ENCODE data around the gene ALOX5AP. TPM values are rescaled to one million over a fixed set of nuclear protein-coding genes. Genes with fewer than 3 reads are reported as not detected.

Gene ALOX5AP
- total RNA-seq, result 65.8 and 72.2 TPM in 2 replicates

DNA sequence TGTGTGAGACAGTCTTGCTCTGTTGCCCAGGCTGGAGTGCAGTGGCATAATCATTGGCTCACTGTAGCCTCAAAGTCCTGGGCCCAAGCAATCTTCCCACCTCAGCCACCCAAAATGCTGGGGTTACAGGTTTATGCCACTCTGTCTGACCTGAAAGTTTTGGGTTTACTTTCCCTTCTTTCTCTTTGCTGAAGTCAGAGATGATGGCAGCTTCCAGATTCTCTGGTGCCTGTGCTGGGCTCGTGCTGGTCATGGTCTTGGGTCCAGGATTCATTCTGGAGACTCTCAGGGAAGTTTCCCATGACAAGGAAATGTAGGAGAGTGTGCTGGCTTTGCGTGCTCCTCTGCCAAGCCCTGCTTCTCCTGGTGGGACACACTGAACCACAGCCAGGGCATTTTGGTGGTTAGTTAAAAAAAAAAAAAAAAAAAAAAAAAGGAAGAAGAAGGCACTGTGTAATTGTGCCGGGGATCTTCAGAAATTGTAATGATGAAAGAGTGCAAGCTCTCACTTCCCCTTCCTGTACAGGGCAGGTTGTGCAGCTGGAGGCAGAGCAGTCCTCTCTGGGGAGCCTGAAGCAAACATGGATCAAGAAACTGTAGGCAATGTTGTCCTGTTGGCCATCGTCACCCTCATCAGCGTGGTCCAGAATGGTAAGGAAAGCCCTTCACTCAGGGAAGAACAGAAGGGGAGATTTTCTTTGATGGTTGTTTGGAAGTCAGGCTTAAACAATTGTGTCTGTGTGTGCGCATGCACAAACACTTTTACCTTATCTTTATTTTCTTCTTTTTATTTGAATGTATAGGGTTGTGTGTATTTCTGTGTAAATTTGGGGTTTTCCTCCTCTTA is at the start of gene ALOX5AP:
Gene ALOX5AP (plus strand): TSS at position 519 of the 847 bp plus-strand sequence. CDS start 63 bp downstream, at position 582.
- Mint-ChIP-seq H3K9me3 (no peaks in the 10 kb centered on the region), H3K4me1 (ENCODE audit: low read depth) (peaks cover 70% of the 10 kb centered on the region), H3K27me3 (ENCODE audit: insufficient read depth) (peaks cover 7% of the 10 kb centered on the region), H3K27ac (peak within 1 kb of the TSS; percentile 96), H3K4me3 (peak within 1 kb of the TSS; percentile 98), H3K36me3 (ENCODE audit: low read depth) (peaks cover 6% of the 10 kb centered on the region)
- DNase-seq (ENCODE audit: low spot score), result no peak
- intact Hi-C loops (cut with micrococcal nuclease), result loop anchor here (1.0 to 5.0 kb wide), 3 partner anchors 9 to 132 kb away; no protein-coding TSS in a partner anchor

DNA sequence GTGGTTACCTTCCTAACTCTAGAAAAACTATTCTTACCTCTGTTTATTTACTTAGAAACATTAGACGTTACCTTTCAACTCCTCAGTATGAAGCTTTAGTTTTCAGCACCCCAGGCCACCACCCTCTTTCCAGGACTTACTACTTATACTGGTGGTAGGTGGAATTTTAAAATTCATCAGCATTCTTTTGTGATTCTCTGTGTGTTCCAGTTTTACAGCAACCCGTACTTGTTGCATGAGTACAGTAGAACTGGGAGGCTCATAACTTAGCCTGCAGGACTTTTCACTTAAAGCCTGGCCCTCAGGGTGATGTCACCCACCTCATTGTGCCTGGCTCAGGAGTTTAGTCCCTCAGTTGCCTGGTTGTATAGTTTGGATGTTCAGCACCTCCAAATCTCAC is 49.4 kb upstream of the ALOX5AP start:
- no peak for DNase-seq (ENCODE audit: low spot score)
- H3K27ac Mint-ChIP-seq, result no peak overlapping the region
- peaks cover 4% of the 10 kb centered on the region for H3K9me3 Mint-ChIP-seq
- intact Hi-C loops (cut with micrococcal nuclease), result no loop called here
- no peaks in the 10 kb centered on the region for H3K36me3 Mint-ChIP-seq (ENCODE audit: low read depth)
- H3K4me1 Mint-ChIP-seq (ENCODE audit: low read depth), result peaks cover 16% of the 10 kb centered on the region
- H3K4me3 Mint-ChIP-seq, result no peak overlapping the region
- H3K27me3 Mint-ChIP-seq (ENCODE audit: insufficient read depth), result peaks cover 10% of the 10 kb centered on the region

DNA sequence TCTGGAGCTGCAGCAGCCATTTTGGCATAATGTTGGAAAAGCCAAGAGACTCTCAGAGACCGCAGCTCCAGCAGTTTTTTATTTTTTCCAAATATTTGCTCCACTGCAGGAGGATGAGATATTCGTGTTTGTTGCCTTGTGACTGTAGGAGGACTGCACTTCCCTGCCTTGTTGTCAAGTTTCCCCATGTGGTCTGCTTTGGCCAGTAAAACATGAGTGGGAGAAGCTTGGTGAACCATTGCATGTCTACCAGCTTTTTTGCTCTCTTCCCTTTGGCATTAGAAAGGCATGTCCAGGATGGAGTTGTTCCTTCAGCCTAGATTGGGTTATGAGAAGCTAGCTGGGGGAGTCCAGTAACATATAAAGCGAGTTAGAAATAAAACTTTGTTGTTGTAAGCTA is 47.7 kb upstream of the ALOX5AP start:
- no peak for DNase-seq (ENCODE audit: low spot score)
- intact Hi-C loops (cut with micrococcal nuclease), result no loop called here
- no peak overlapping the region for H3K27ac Mint-ChIP-seq
- peaks cover 7% of the 10 kb centered on the region for H3K4me1 Mint-ChIP-seq (ENCODE audit: low read depth)
- H3K36me3 Mint-ChIP-seq (ENCODE audit: low read depth), result no peaks in the 10 kb centered on the region
- H3K4me3 Mint-ChIP-seq, result no peak overlapping the region
- H3K27me3 Mint-ChIP-seq (ENCODE audit: insufficient read depth), result peaks cover 10% of the 10 kb centered on the region
- peaks cover 4% of the 10 kb centered on the region for H3K9me3 Mint-ChIP-seq

DNA sequence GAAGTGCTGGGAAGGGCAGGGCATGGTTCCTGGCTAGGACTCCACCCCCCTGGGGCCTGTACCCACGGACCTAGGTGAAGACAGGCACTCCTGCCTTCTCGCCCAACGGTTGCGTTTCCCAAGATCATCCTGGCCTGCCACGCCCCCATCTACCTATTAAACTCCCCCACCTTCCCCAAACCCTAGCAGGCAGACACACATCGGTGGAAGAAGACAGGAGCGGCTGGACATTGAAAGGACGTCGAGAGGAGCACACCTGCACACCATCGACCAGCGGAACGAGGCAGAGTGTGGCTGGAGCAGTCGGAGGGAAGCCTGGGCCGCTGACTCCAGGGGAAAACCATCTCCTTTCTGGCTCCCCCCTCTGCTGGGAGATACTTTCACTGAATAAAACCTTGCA is 45.6 kb upstream of the ALOX5AP start:
- peaks cover 4% of the 10 kb centered on the region for H3K9me3 Mint-ChIP-seq
- H3K27me3 Mint-ChIP-seq (ENCODE audit: insufficient read depth), result peaks cover 18% of the 10 kb centered on the region
- no peak for DNase-seq (ENCODE audit: low spot score)
- intact Hi-C loops (cut with micrococcal nuclease), result no loop called here
- peaks cover 7% of the 10 kb centered on the region for H3K4me1 Mint-ChIP-seq (ENCODE audit: low read depth)
- no peaks in the 10 kb centered on the region for H3K36me3 Mint-ChIP-seq (ENCODE audit: low read depth)
- H3K27ac Mint-ChIP-seq, result no peak overlapping the region
- no peak overlapping the region for H3K4me3 Mint-ChIP-seq

DNA sequence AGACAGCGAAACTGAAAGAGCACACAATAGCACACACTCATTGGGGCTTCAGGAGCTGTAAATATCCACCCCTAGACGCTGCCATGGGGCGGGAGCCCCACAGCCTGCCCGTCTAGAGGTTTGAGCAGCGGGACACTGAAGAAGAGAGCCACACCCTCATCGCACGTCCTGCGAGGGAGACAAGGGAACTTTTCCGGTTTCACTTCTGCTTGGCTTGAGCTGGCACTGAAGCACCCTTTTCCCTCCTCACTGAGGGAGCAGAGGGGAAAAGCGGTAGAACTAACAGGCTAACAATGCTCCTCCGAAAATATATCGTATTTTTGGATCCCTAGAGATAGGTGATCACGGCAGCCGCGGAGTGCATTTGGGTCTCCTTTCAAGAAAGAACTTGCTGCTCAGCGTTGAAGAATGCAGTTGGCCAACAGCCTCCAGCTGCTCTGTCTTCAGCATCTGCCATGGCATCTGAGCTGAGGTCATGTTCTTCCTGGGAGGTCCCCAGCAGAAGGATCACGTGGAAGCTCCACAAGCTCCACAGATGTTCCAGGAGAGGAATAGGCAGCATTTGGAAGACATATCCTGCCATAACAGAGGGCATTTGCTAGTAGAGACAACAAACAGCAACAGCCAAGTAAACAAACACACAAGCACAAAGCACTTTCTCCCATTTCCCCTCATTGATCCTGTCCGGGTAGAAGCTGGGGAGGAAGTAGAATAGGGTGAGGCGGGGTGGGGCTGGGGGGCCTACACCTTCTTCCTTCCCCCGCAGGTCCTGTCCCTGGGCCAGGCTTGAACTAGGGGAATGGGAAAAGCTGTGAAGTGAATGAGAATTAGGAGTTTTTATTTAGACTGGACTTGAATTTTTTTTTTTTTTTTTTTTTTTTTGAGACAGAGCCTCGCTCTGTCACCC is 44.8 kb upstream of the ALOX5AP start:
- Mint-ChIP-seq H3K27ac (peak overlapping the region; percentile 21), H3K36me3 (ENCODE audit: low read depth) (no peaks in the 10 kb centered on the region), H3K4me1 (ENCODE audit: low read depth) (peaks cover 10% of the 10 kb centered on the region), H3K27me3 (ENCODE audit: insufficient read depth) (peaks cover 18% of the 10 kb centered on the region), H3K9me3 (peaks cover 4% of the 10 kb centered on the region), H3K4me3 (peak overlapping the region; percentile 68)
- peak; percentile 15 for DNase-seq (ENCODE audit: low spot score)
- intact Hi-C loops (cut with micrococcal nuclease), result no loop called here

DNA sequence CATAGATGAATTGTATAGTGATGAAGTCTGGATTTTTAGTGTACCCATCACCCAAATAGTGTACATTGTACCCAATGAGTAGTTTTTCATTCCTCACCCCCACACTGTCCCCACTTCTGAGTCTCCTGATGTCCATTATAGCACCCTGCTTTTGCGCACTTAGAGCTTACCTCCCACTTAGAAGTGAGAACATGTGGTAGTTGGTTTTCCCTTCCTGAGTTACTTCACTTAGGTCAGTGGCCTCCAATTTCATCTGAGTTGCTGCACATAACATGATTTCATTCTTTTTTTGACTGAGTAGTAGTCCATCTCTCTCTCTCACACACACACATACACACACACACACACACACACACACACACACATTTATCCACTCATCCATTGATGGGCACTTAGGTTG is 43.2 kb upstream of the ALOX5AP start:
- DNase-seq (ENCODE audit: low spot score), result no peak
- intact Hi-C loops (cut with micrococcal nuclease), result no loop called here
- peaks cover 26% of the 10 kb centered on the region for H3K4me1 Mint-ChIP-seq (ENCODE audit: low read depth)
- no peak overlapping the region for H3K4me3 Mint-ChIP-seq
- H3K36me3 Mint-ChIP-seq (ENCODE audit: low read depth), result no peaks in the 10 kb centered on the region
- peaks cover 15% of the 10 kb centered on the region for H3K27me3 Mint-ChIP-seq (ENCODE audit: insufficient read depth)
- no peak overlapping the region for H3K27ac Mint-ChIP-seq
- H3K9me3 Mint-ChIP-seq, result peaks cover 4% of the 10 kb centered on the region

DNA sequence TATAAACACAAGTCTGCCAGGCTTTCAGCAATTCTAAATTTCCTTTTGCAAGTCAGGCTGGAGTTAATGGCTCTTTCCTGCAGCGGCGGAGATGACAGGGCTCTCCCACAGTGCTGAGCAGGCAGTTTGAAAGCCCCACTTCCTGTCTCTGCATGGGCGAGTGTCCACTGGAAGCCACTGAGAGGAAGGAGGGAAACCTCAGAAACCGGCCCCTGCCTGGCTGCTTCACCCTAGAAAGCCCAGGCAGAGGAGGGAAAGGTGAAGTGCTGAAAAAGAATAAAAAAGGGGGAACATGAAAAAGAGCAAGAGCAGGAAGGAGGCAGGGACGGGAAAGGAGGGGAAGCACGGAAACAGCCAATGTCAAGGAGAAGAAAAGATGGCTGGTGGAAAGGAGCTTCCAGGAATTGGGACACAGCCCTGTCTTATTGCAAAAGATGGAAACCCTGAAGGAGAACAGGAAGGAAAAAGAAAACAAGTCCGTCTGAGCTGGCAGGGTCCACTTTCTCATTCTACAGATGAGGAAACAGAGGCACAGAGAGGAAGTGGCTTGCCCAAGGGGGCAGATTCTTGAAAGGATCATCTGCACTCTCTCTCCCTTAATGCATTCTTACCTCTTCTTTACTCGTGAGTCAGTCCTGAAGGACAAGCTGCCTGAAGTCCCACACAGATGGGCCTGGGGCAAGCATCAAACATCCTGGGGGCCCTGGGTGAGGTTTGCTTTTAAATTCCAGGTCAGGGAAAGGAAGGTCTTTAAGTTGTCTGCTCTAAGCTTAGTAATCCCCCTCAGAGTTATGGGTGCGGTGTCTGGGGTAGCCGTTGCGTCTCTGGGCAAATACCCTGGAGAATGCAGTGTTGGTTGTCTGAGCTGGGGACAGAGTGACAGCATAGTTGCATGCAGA is 38.8 kb upstream of the ALOX5AP start:
- intact Hi-C loops (cut with micrococcal nuclease), result no loop called here
- Mint-ChIP-seq H3K4me1 (ENCODE audit: low read depth) (peaks cover 36% of the 10 kb centered on the region), H3K4me3 (no peak overlapping the region), H3K9me3 (no peaks in the 10 kb centered on the region), H3K27me3 (ENCODE audit: insufficient read depth) (peaks cover 25% of the 10 kb centered on the region), H3K27ac (no peak overlapping the region), H3K36me3 (ENCODE audit: low read depth) (no peaks in the 10 kb centered on the region)
- no peak for DNase-seq (ENCODE audit: low spot score)

DNA sequence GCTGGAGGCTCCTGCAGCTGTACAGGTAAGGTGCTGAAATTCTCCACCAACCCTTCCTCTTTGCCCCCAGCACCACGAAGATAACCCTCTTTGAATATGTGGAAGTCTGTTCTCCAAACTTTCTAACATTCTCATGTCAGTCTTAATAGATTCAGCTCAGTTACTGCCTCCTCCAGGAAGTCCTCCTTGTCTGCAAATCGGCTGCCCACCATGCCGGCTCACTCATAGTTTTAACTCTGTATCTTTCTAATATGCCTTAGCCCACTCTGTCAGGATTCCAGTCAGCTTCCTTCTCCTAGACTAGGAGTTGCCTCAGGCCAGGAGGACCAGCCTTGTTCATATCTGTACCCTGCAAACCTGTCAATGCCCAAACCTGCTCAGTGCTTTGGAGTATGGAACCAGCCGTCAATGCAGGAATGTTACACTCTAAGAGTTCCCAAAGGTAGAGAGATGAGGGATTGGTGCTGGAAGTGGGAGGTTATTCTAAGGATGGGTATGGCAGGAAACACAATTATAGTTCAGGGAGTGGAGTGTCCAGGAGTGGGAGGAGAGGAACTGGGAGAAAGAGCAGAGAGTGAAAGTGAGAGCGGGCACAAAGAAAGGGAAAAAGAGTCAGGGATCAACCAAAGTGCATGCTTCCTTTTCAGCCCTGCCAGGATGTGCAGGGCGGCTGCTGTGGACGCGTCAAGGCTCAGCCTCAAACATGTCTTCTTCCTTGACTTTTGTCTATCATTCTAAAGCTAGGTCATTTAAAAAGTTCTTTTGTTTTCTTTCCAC is 38.0 kb upstream of the ALOX5AP start:
- DNase-seq (ENCODE audit: low spot score), result no peak
- H3K27me3 Mint-ChIP-seq (ENCODE audit: insufficient read depth), result peaks cover 31% of the 10 kb centered on the region
- H3K4me3 Mint-ChIP-seq, result no peak overlapping the region
- H3K4me1 Mint-ChIP-seq (ENCODE audit: low read depth), result peaks cover 42% of the 10 kb centered on the region
- H3K36me3 Mint-ChIP-seq (ENCODE audit: low read depth), result no peaks in the 10 kb centered on the region
- H3K9me3 Mint-ChIP-seq, result no peaks in the 10 kb centered on the region
- H3K27ac Mint-ChIP-seq, result no peak overlapping the region
- intact Hi-C loops (cut with micrococcal nuclease), result no loop called here

DNA sequence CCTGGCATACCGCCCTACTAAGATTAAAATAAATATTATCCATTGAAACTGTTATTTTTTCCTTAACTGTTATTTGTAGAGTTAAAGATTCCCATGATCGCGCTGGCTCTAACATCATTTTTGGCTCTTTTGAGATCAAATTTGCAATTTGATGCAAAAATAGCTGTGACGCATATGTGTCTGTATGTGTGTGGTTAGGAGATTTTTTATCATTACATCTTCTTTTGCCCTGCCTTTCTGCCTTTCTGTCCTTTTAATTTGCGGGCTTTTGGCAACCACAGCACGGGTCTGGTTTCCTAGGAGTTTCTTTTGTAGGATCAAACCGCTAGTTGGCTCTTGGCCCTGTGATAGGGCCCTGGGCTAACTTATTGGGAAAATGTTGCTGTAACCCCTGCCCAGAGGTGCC is 37.3 kb upstream of the ALOX5AP start:
- peaks cover 45% of the 10 kb centered on the region for H3K4me1 Mint-ChIP-seq (ENCODE audit: low read depth)
- no peak overlapping the region for H3K27ac Mint-ChIP-seq
- no peaks in the 10 kb centered on the region for H3K9me3 Mint-ChIP-seq
- intact Hi-C loops (cut with micrococcal nuclease), result no loop called here
- no peaks in the 10 kb centered on the region for H3K36me3 Mint-ChIP-seq (ENCODE audit: low read depth)
- H3K4me3 Mint-ChIP-seq, result no peak overlapping the region
- DNase-seq (ENCODE audit: low spot score), result no peak
- peaks cover 31% of the 10 kb centered on the region for H3K27me3 Mint-ChIP-seq (ENCODE audit: insufficient read depth)

DNA sequence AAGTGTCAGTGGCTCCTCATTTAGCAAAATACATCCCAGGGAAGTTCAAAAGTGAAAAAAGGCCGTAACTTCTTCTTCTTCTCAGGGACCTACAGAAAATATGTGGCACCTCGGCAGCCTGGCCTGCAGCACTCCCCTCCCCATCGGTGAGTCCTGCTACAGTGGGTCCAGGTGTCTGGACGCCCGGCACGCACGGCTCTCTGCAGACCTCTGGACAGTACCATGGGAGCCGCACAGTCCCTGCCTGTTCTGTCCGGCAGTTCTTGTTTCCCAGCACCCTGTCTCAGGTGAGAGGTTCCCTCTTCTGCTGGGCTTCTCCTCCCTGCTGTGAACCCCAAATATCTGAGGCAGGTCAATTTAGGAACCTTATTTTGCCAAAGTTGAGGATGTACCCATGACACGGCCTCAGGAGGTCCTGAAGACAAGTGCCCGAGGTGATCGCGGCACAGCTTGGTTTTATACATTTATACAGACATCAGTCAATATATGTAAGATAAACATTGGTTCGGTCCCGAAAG is 36.8 kb upstream of the ALOX5AP start:
- no peak for DNase-seq (ENCODE audit: low spot score)
- Mint-ChIP-seq H3K4me3 (no peak overlapping the region), H3K36me3 (ENCODE audit: low read depth) (no peaks in the 10 kb centered on the region), H3K9me3 (no peaks in the 10 kb centered on the region), H3K27ac (no peak overlapping the region), H3K4me1 (ENCODE audit: low read depth) (peaks cover 45% of the 10 kb centered on the region), H3K27me3 (ENCODE audit: insufficient read depth) (peaks cover 29% of the 10 kb centered on the region)
- intact Hi-C loops (cut with micrococcal nuclease), result no loop called here

DNA sequence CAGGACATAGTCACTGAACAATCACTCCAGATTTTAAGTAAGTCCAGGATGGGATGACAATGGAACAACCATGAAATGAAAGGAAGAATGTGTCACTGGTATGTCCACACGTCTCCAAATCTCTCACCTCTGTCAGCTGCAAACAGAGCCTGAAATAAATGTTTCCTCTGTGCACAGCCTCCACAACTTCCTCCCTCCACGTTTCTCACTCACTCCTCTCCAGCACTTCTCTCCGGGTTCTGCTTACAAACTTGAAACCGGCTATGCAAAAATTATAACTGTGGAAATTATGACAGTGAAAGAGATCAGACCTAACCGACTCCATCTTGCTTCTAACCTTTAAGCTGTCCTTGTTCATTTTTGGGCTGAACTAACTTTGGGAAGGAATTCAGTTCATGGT is 35.0 kb upstream of the ALOX5AP start:
- no peaks in the 10 kb centered on the region for H3K36me3 Mint-ChIP-seq (ENCODE audit: low read depth)
- peaks cover 44% of the 10 kb centered on the region for H3K4me1 Mint-ChIP-seq (ENCODE audit: low read depth)
- intact Hi-C loops (cut with micrococcal nuclease), result loop anchor here (5.0 kb wide), 1 partner anchor 37 kb away; the partner anchor contains the start of gene ALOX5AP
- H3K27ac Mint-ChIP-seq, result no peak overlapping the region
- H3K9me3 Mint-ChIP-seq, result no peaks in the 10 kb centered on the region
- no peak for DNase-seq (ENCODE audit: low spot score)
- H3K4me3 Mint-ChIP-seq, result no peak overlapping the region
- H3K27me3 Mint-ChIP-seq (ENCODE audit: insufficient read depth), result peaks cover 25% of the 10 kb centered on the region

All from activated T-helper 1 cell treated with anti-CD3 and anti-CD28 coated beads, Interleukin-12 subunit alpha, Interleukin-12 subunit beta, Interleukin-2, Interleukin-4 antibody, amounts not matched to agents 30 ng/mL and 10 ng/mL and 1 ng/mL, durations not matched to agents 14 hours and 24 hours and 36 hours (primary cell).